AG09319 (cell line): Measurements from ENCODE around the gene CDC42BPA.

ENCODE experiments used
- DNase-seq: peaks from one replicate; pipeline ENCODE4 v3.0.0-alpha.2; 2010; ENCODE audit warnings: low read depth; ENCODE audit errors: extremely low read depth
- CTCF ChIP-seq: IDR thresholded peaks from 2 replicates; pipeline ENCODE4 v1.5.1; 2011; ENCODE audit warnings: low read depth, mild to moderate bottlenecking, inconsistent platforms, low read length, moderate library complexity

Gene CDC42BPA

GRCh38 chr1:227092069-227092468 is 226.2 kb downstream of the CDC42BPA start:
- DNase-seq, result no peak
- no peak for TF ChIP-seq CTCF

GRCh38 chr1:227086636-227087035 is 231.7 kb downstream of the CDC42BPA start:
- DNase-seq, result no peak
- TF ChIP-seq CTCF, result no peak

GRCh38 chr1:227082999-227083746 is 235.1 kb downstream of the CDC42BPA start:
- DNase-seq, result no peak
- no peak for TF ChIP-seq CTCF

- no peak for DNase-seq
- no peak for TF ChIP-seq CTCF
These were observed 240.5 kb downstream of the CDC42BPA start for GRCh38 chr1:227077783-227078182.

GRCh38 chr1:227073786-227074185 is 244.5 kb downstream of the CDC42BPA start:
- DNase-seq, result no peak
- TF ChIP-seq CTCF, result no peak

- TF ChIP-seq CTCF, result no peak
- DNase-seq, result no peak
These were observed 245.3 kb downstream of the CDC42BPA start for GRCh38 chr1:227072991-227073390.

GRCh38 chr1:227071895-227072587 is 246.3 kb downstream of the CDC42BPA start:
- no peak for DNase-seq
- no peak for TF ChIP-seq CTCF
